SK-N-SH treated with all-trans-retinoic acid at 6 μM for 48 hours (cell line): Measurements from ENCODE around the gene FBLN5.

Source experiments
- ATAC-seq: fragments of 200-7000 bp; cut with Tn5 transposase; 3 replicates; pipeline ENCODE4 v1.9.1; 2020; ENCODE audit warnings: mild to moderate bottlenecking, moderate library complexity
- BACH2 ChIP-seq: fragments of 250-450 bp; sonication (Bioruptor Pico); IDR thresholded peaks from 2 replicates; pipeline ENCODE4 v1.9.0; 2021; ENCODE audit warnings: mild to moderate bottlenecking, borderline replicate concordance
- CREB5 ChIP-seq: fragments of 250-450 bp; sonication (Bioruptor Pico); IDR thresholded peaks from 2 replicates; pipeline ENCODE4 v1.5.1; 2020; ENCODE audit warnings: low read depth, mild to moderate bottlenecking, moderate library complexity
- CSDC2 ChIP-seq: fragments of 250-450 bp; sonication (Bioruptor Pico); IDR thresholded peaks from 2 replicates; pipeline ENCODE4 v1.5.0; 2020; ENCODE audit warnings: mild to moderate bottlenecking, moderate library complexity
- CSRNP3 ChIP-seq: fragments of 250-450 bp; sonication (Bioruptor Pico); IDR thresholded peaks from 2 replicates; pipeline ENCODE4 v1.5.1; 2021; ENCODE audit warnings: mild to moderate bottlenecking, moderate library complexity
- ESRRG ChIP-seq: fragments of 250-450 bp; sonication (Bioruptor Pico); IDR thresholded peaks from 2 replicates; pipeline ENCODE4 v1.6.1; 2021; ENCODE audit warnings: mild to moderate bottlenecking
- ISL1 ChIP-seq: fragments of 250-450 bp; sonication (Bioruptor Pico); IDR thresholded peaks from 2 replicates; pipeline ENCODE4 v2.1.2; 2022; ENCODE audit warnings: mild to moderate bottlenecking, moderate library complexity
- OSR1 ChIP-seq: fragments of 250-450 bp; sonication (Bioruptor Pico); IDR thresholded peaks from 2 replicates; pipeline ENCODE4 v1.8.0; 2022; ENCODE audit warnings: moderate library complexity, mild to moderate bottlenecking, inconsistent platforms
- PATZ1 ChIP-seq: fragments of 250-450 bp; sonication (Bioruptor Pico); IDR thresholded peaks from 2 replicates; pipeline ENCODE4 v1.8.0; 2020; ENCODE audit warnings: mild to moderate bottlenecking, moderate library complexity, borderline replicate concordance
- POU6F1 ChIP-seq: fragments of 250-450 bp; sonication (Bioruptor Pico); IDR thresholded peaks from 2 replicates; pipeline ENCODE4 v1.8.0; 2021; ENCODE audit warnings: low read depth, mild to moderate bottlenecking, moderate library complexity, borderline replicate concordance
- PPARA ChIP-seq: fragments of 250-450 bp; sonication (Bioruptor Pico); IDR thresholded peaks from 2 replicates; pipeline ENCODE4 v1.5.0; 2020; ENCODE audit warnings: mild to moderate bottlenecking, borderline replicate concordance
- RARB ChIP-seq: fragments of 250-450 bp; sonication (Bioruptor Pico); IDR thresholded peaks from 2 replicates; pipeline ENCODE4 v1.8.0; 2021; ENCODE audit warnings: mild to moderate bottlenecking, moderate library complexity
- SNAI2 ChIP-seq: fragments of 250-450 bp; sonication (Bioruptor Pico); IDR thresholded peaks from 2 replicates; pipeline ENCODE4 v1.5.0; 2020; ENCODE audit warnings: mild to moderate bottlenecking, moderate library complexity
- TCF4 ChIP-seq: fragments of 250-450 bp; sonication (Bioruptor Pico); IDR thresholded peaks from 2 replicates; pipeline ENCODE4 v1.8.0; 2021; ENCODE audit warnings: mild to moderate bottlenecking, moderate library complexity, borderline replicate concordance
- TOX ChIP-seq: fragments of 250-450 bp; sonication (Bioruptor Pico); IDR thresholded peaks from 2 replicates; pipeline ENCODE4 v1.8.0; 2021; ENCODE audit warnings: mild to moderate bottlenecking, moderate library complexity, borderline replicate concordance
- TSHZ2 ChIP-seq: fragments of 250-450 bp; sonication (Bioruptor Pico); IDR thresholded peaks from 2 replicates; pipeline ENCODE4 v1.5.0; 2020; ENCODE audit warnings: mild to moderate bottlenecking, moderate library complexity
- ZC3H10 ChIP-seq: fragments of 250-450 bp; sonication (Bioruptor Pico); IDR thresholded peaks from 2 replicates; pipeline ENCODE4 v1.5.1; 2021; ENCODE audit warnings: mild to moderate bottlenecking, moderate library complexity
- ZFP3 ChIP-seq: fragments of 250-450 bp; sonication (Bioruptor Pico); IDR thresholded peaks from 2 replicates; pipeline ENCODE4 v1.5.0; 2020; ENCODE audit warnings: mild to moderate bottlenecking, moderate library complexity
- ZFP30 ChIP-seq: fragments of 450-650 bp; formaldehyde crosslinking; IDR thresholded peaks from 2 replicates; pipeline ENCODE4 v1.5.0; 2022; ENCODE audit warnings: mild to moderate bottlenecking, moderate library complexity
- ZNF70 ChIP-seq: fragments of 450-650 bp; formaldehyde crosslinking; IDR thresholded peaks from 2 replicates; pipeline ENCODE4 v1.5.0; 2020; ENCODE audit warnings: mild to moderate bottlenecking, moderate library complexity
- ZNF8 ChIP-seq: fragments of 450-650 bp; formaldehyde crosslinking; IDR thresholded peaks from 2 replicates; pipeline ENCODE4 v1.5.0; 2020; ENCODE audit warnings: mild to moderate bottlenecking, moderate library complexity

The FBLN5 gene

GRCh38 chr14:91834571-91834970, 112.9 kb downstream of the FBLN5 start (continued):
- no peak for TF ChIP-seq TSHZ2 (CRISPR knock-in tag)

- TF ChIP-seq ZNF70 (CRISPR knock-in tag): no peak
- no peak for TF ChIP-seq POU6F1 (CRISPR knock-in tag)
- no peak for TF ChIP-seq TOX (CRISPR knock-in tag)
- TF ChIP-seq BACH2: no peak
- no peak for TF ChIP-seq SNAI2
- no peak for TF ChIP-seq ESRRG (CRISPR knock-in tag)
- TF ChIP-seq CSRNP3: no peak
- TF ChIP-seq ISL1 (CRISPR knock-in tag): no peak
- no peak for TF ChIP-seq ZC3H10 (CRISPR knock-in tag)
- no peak for TF ChIP-seq PPARA (CRISPR knock-in tag)
- TF ChIP-seq ZFP3 (CRISPR knock-in tag): no peak
- TF ChIP-seq PATZ1: no peak
- no peak for TF ChIP-seq CREB5 (CRISPR knock-in tag)
- no peak for TF ChIP-seq TSHZ2 (CRISPR knock-in tag)
- TF ChIP-seq ZNF8 (CRISPR knock-in tag): no peak
- TF ChIP-seq RARB: no peak
- TF ChIP-seq TCF4 (CRISPR knock-in tag): no peak
- TF ChIP-seq OSR1 (CRISPR knock-in tag): no peak
- no peak for TF ChIP-seq CSDC2
- no peak for TF ChIP-seq ZFP30 (CRISPR knock-in tag)
- ATAC-seq: no peak
These were observed 116.2 kb downstream of the FBLN5 start for GRCh38 chr14:91831337-91831736.

- ATAC-seq: no peak
- TF ChIP-seq ZC3H10 (CRISPR knock-in tag) (no peak), ZNF70 (CRISPR knock-in tag) (no peak), POU6F1 (CRISPR knock-in tag) (no peak)
- TF ChIP-seq, all 23 proteins: peak for 0
These were observed 116.7 kb downstream of the FBLN5 start for GRCh38 chr14:91830777-91831176.
